A549 (cell line): ENCODE measurements around the gene CSNK1D. TPM values are rescaled to one million over a fixed set of nuclear protein-coding genes. Genes with fewer than 3 reads are reported as not detected.
A peak's percentile ranks its signal among the peaks of the same experiment; 100 is the strongest.

ENCODE experiments used
- ATAC-seq, 2 experiments: fragments of 200-7000 bp in 1 of 2; fragments of >200 bp in 1 of 2; cut with Nextera tagmentation in 1 of 2; cut with Tn5 transposase in 1 of 2; 3 replicates each; pipeline versions ENCODE4 v1.8.0 to v1.9.1; 2018 to 2020; ENCODE audit warnings: mild to moderate bottlenecking in 1 of 2, moderate library complexity in 1 of 2
- CTCF ChIA-PET: fragments of 300-600 bp; sonication (Branson Sonifier 250); formaldehyde crosslinking; extraction: SDS; loops from one replicate; lab custom pipeline; 2021; ENCODE audit warnings: antibody characterized with exemption, inconsistent platforms; lab: Yijun Ruan, JAX
- POLR2A ChIA-PET: fragments of 350-600 bp; formaldehyde crosslinking; extraction: SDS; loops from one replicate; lab custom pipeline; 2021; ENCODE audit warnings: antibody characterized with exemption, inconsistent platforms; lab: Yijun Ruan, JAX
- DNase-seq, 2 experiments: peaks; one replicate each; pipeline versions ENCODE4 v3.0.0 to v3.0.0-alpha.2; 2011 to 2016; ENCODE audit warnings: low read depth in 1 of 2, low spot score in 1 of 2
- FAIRE-seq: peaks from 2 replicates; lab custom pipeline; 2011; peaks lifted over from hg19 to GRCh38; lab: Jason Lieb, UNC
- H3K27ac ChIP-seq, 2 experiments: fragments of >200 bp; sonication (Bioruptor Twin); formaldehyde crosslinking; 3 replicates each; pipeline ENCODE4 v1.5.1; 2016 to 2017
- H3K4me1 ChIP-seq: fragments of >200 bp; sonication (Bioruptor Twin); formaldehyde crosslinking; 3 replicates; pipeline ENCODE4 v1.6.1; 2016
- H3K4me2 ChIP-seq: fragments of >200 bp; sonication (Bioruptor Twin); formaldehyde crosslinking; 3 replicates; pipeline ENCODE4 v1.6.1; 2016
- H3K4me3 ChIP-seq: fragments of >200 bp; sonication (Bioruptor Twin); formaldehyde crosslinking; 3 replicates; pipeline ENCODE4 v1.5.1; 2016
- H3K9me3 ChIP-seq: fragments of >200 bp; sonication (Bioruptor Twin); formaldehyde crosslinking; 3 replicates; pipeline ENCODE4 v1.6.1; 2016
- CBX2 ChIP-seq: fragments of 200-600 bp; sonication (generic); IDR thresholded peaks from 2 replicates; pipeline ENCODE4 v1.6.1; 2016; ENCODE audit warnings: low read depth, mild to moderate bottlenecking, borderline replicate concordance
- CEBPB ChIP-seq, 2 experiments: fragments of >200 bp in 1 of 2; sonication (Bioruptor Twin) in 1 of 2; formaldehyde crosslinking in 1 of 2; IDR thresholded peaks; 2 replicates each; pipeline ENCODE4 v1.6.1; 2012 to 2016
- EHF ChIP-seq: fragments of 250-450 bp; sonication (Bioruptor Pico); IDR thresholded peaks from 2 replicates; pipeline ENCODE4 v1.5.0; 2020; ENCODE audit warnings: mild to moderate bottlenecking
- EHMT2 ChIP-seq: fragments of 200-600 bp; sonication (generic); IDR thresholded peaks from 2 replicates; pipeline ENCODE4 v1.6.1; 2016; ENCODE audit warnings: antibody characterized with exemption, low read depth, mild to moderate bottlenecking, moderate library complexity
- EP300 ChIP-seq, 2 experiments: fragments of >200 bp; sonication (Bioruptor Twin); formaldehyde crosslinking; IDR thresholded peaks; 2 replicates in 1 of 2; 3 replicates in 1 of 2; pipeline ENCODE4 v1.6.1; 2016 to 2017
- FOSB ChIP-seq: fragments of 250-450 bp; sonication (Bioruptor Pico); IDR thresholded peaks from 2 replicates; pipeline ENCODE4 v1.5.0; 2020; ENCODE audit warnings: mild to moderate bottlenecking, moderate library complexity
- FOSL2 ChIP-seq, 2 experiments: fragments of 450-650 bp in 1 of 2; fragments of >200 bp in 1 of 2; sonication (Bioruptor Twin) in 1 of 2; formaldehyde crosslinking; IDR thresholded peaks; 2 replicates each; pipeline versions ENCODE4 v1.5.0 to v1.6.1; 2016 to 2020; ENCODE audit warnings: mild to moderate bottlenecking in 1 of 2, moderate library complexity in 1 of 2
- HDAC2 ChIP-seq: fragments of 200-600 bp; sonication (generic); IDR thresholded peaks from 2 replicates; pipeline ENCODE4 v1.6.1; 2016
- HEYL ChIP-seq: fragments of 250-450 bp; sonication (Bioruptor Pico); IDR thresholded peaks from 2 replicates; pipeline ENCODE4 v1.8.0; 2021; ENCODE audit warnings: mild to moderate bottlenecking, moderate library complexity
- HOXA7 ChIP-seq: fragments of 250-450 bp; sonication (Bioruptor Pico); IDR thresholded peaks from 2 replicates; pipeline ENCODE4 v1.5.0; 2020; ENCODE audit warnings: mild to moderate bottlenecking, moderate library complexity
- MAFK ChIP-seq: fragments of 450-650 bp; IDR thresholded peaks from 2 replicates; pipeline ENCODE4 v1.6.1; 2014; ENCODE audit not compliant: partially characterized antibody
- MAZ ChIP-seq: fragments of 150-350 bp; IDR thresholded peaks from 2 replicates; pipeline ENCODE4 v1.6.1; 2014; ENCODE audit warnings: antibody characterized with exemption, low read depth, low read length, borderline replicate concordance
- RAD21 ChIP-seq, 2 experiments: fragments of >200 bp in 1 of 2; sonication (Bioruptor Twin) in 1 of 2; formaldehyde crosslinking in 1 of 2; IDR thresholded peaks in 1 of 2; conservative IDR thresholded peaks in 1 of 2; 2 replicates in 1 of 2; 3 replicates in 1 of 2; pipeline ENCODE4 v1.6.1; 2012 to 2018; ENCODE audit warnings: inconsistent platforms in 1 of 2
- RARB ChIP-seq: fragments of 250-450 bp; sonication (Bioruptor Pico); IDR thresholded peaks from 2 replicates; pipeline ENCODE4 v1.8.0; 2021; ENCODE audit warnings: mild to moderate bottlenecking, moderate library complexity
- SREBF2 ChIP-seq: fragments of 450-650 bp; IDR thresholded peaks from 2 replicates; pipeline ENCODE4 v1.6.1; 2014; ENCODE audit warnings: mild to moderate bottlenecking, moderate library complexity
- TFCP2L1 ChIP-seq: fragments of 250-450 bp; sonication (Bioruptor Pico); IDR thresholded peaks from 2 replicates; pipeline ENCODE4 v1.5.0; 2021; ENCODE audit warnings: mild to moderate bottlenecking
- ZFP36 ChIP-seq: fragments of 450-650 bp; IDR thresholded peaks from 2 replicates; pipeline ENCODE4 v1.6.1; 2014; ENCODE audit warnings: borderline replicate concordance; ENCODE audit not compliant: partially characterized antibody
- ZNF302 ChIP-seq: fragments of 250-450 bp; sonication (Bioruptor Pico); IDR thresholded peaks from 2 replicates; pipeline ENCODE4 v1.9.0; 2021; ENCODE audit warnings: inconsistent platforms, mild to moderate bottlenecking, moderate library complexity
- ZSCAN20 ChIP-seq: fragments of 250-450 bp; sonication (Bioruptor Pico); IDR thresholded peaks from 2 replicates; pipeline ENCODE4 v1.8.0; 2022; ENCODE audit warnings: mild to moderate bottlenecking, moderate library complexity
- WGBS: methylation state at CpG from one replicate; pipeline ENCODE4 v1.1.6; 2017; ENCODE audit errors: missing lambda C conversion rate; 5-methylcytosine and 5-hydroxymethylcytosine counted together
- polyA plus RNA-seq, 4 experiments: library from polyadenylated mRNA; depleted of rRNA in 3 of 4; stranded (reverse); fragments of >200 nt; fragmentation: RNase III in 1 of 4; extraction: RNeasy Plus Mini Kit Qiagen cat#74134 plus additional on column Dnase treatment in 1 of 4; gene quantifications; 2 replicates in 3 of 4; 3 replicates in 1 of 4; pipeline ENCODE4 v1.2.3, GENCODE V29; 2011 to 2017
- TF ChIP-seq, protein P1 (sequence below): fragments of >200 bp; sonication (Bioruptor Twin); formaldehyde crosslinking; IDR thresholded peaks from 2 replicates; pipeline ENCODE4 v1.6.1; 2016
- TF ChIP-seq, protein P2 (sequence below): IDR thresholded peaks from 2 replicates; pipeline ENCODE4 v1.6.1; 2012; ENCODE audit warnings: low read depth, borderline replicate concordance
- TF ChIP-seq, protein P3 (sequence below): IDR thresholded peaks from 2 replicates; pipeline ENCODE4 v1.6.1; 2012
- TF ChIP-seq, protein P4 (sequence below): fragments of 150-350 bp; IDR thresholded peaks from 2 replicates; pipeline ENCODE4 v1.6.1; 2014; ENCODE audit warnings: low read depth, mild to moderate bottlenecking, low read length

The CSNK1D gene
- polyA plus RNA-seq, 2 of the 4 experiments (the other 2 are of a cell fraction): 130 to 163 TPM

- TF ChIP-seq, protein P1, sequence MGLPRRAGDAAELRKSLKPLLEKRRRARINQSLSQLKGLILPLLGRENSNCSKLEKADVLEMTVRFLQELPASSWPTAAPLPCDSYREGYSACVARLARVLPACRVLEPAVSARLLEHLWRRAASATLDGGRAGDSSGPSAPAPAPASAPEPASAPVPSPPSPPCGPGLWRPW: no peak
- no peak for TF ChIP-seq HEYL
- TF ChIP-seq RAD21 (conservative IDR thresholded peaks at IDR 0.05 in 1 of 2, IDR thresholded peaks at IDR 0.05 in 1 of 2): no peak
- no peak for TF ChIP-seq CBX2
- no peak for TF ChIP-seq ZNF302 (CRISPR knock-in tag)
- no peak for TF ChIP-seq ZSCAN20
- no peak for TF ChIP-seq EHF (CRISPR knock-in tag)
- TF ChIP-seq, protein P2, sequence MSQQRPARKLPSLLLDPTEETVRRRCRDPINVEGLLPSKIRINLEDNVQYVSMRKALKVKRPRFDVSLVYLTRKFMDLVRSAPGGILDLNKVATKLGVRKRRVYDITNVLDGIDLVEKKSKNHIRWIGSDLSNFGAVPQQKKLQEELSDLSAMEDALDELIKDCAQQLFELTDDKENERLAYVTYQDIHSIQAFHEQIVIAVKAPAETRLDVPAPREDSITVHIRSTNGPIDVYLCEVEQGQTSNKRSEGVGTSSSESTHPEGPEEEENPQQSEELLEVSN: no peak; the same call in 1 of the 2 replicates
These were observed 23.8 kb upstream of the CSNK1D start (continued) for GRCh38 chr17:82297280-82297713.

GRCh38 chr17:82296511-82297279 is 23.2 kb upstream of the CSNK1D start:
- DNase-seq (no peak), FAIRE-seq (no peak), ATAC-seq (no peak)
- ChIA-PET CTCF (interaction anchor here (0.9 to 21.2 kb wide), 12 partner anchors 9 to 266 kb away, joined by 3 to 343 read pairs (median 5); partner anchors contain the start of gene SECTM1), POLR2A (interaction anchor here (0.6 to 2.7 kb wide), 8 partner anchors 8 to 92 kb away, joined by 3 to 14 read pairs (median 10); partner anchors contain the start of gene CSNK1D)
- 64% methylated on average over 7 of the region's 7 CpGs for WGBS
- Histone ChIP-seq H3K9me3 (no peaks in the 10 kb centered on the region), H3K4me3 (peak overlapping the region; percentile 42), H3K4me2 (peak overlapping the region; percentile 91), H3K4me1 (peaks cover 69% of the 10 kb centered on the region), H3K27ac (peak overlapping the region; percentile 96 to 98)
- TF ChIP-seq HDAC2: no peak
- no peak for TF ChIP-seq FOSL2 (IDR thresholded peaks at IDR 0.05)
- no peak for TF ChIP-seq FOSL2 (CRISPR knock-in tag; IDR thresholded peaks at IDR 0.05)
- 0 out of 2 replicates have a peak, but pooled peaks have one; percentile 51 for TF ChIP-seq FOSB
- no peak for TF ChIP-seq RARB (CRISPR knock-in tag)
- no peak for TF ChIP-seq EP300 (IDR thresholded peaks at IDR 0.05)
- 0 out of 2 replicates have a peak, but pooled peaks have one; percentile 12 for TF ChIP-seq EHF (CRISPR knock-in tag)
- TF ChIP-seq HOXA7: 0 out of 2 replicates have a peak, but pooled peaks have one; percentile 50

DNA sequence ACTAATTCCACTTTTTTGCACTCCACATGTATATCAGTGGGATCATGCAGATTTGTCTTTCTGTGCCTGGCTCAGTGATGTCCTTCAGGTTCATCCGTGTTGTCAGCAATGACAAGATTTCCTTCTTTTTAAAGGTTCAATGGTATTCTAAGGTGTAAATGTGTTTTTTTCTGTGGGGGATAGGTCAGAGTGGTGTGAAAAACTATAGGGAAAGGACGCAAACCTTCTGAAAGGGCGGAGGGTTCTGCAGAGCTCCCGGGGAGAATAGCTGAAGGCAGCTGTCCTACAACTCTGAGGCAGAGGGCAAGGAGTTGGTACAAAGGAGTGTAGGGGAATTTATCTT is 21.9 kb upstream of the CSNK1D start:
- 62% methylated on average over 4 of the region's 4 CpGs for WGBS
- ATAC-seq: no peak
- no peak for FAIRE-seq
- no peaks in the 10 kb centered on the region for H3K9me3 ChIP-seq
- DNase-seq: no peak
- peaks cover 59% of the 10 kb centered on the region for H3K4me1 ChIP-seq
- TF ChIP-seq HEYL (no peak), MAZ (no peak), SREBF2 (no peak), CEBPB (IDR thresholded peaks at IDR 0.05) (no peak), EHMT2 (no peak), ZFP36 (no peak), TFCP2L1 (CRISPR knock-in tag) (no peak), RAD21 (conservative IDR thresholded peaks at IDR 0.05 in 1 of 2, IDR thresholded peaks at IDR 0.05 in 1 of 2) (no peak), MAFK (no peak)
- TF ChIP-seq, protein P3, sequence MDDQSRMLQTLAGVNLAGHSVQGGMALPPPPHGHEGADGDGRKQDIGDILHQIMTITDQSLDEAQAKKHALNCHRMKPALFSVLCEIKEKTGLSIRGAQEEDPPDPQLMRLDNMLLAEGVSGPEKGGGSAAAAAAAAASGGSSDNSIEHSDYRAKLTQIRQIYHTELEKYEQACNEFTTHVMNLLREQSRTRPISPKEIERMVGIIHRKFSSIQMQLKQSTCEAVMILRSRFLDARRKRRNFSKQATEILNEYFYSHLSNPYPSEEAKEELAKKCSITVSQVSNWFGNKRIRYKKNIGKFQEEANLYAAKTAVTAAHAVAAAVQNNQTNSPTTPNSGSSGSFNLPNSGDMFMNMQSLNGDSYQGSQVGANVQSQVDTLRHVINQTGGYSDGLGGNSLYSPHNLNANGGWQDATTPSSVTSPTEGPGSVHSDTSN: no peak
- TF ChIP-seq, protein P4, sequence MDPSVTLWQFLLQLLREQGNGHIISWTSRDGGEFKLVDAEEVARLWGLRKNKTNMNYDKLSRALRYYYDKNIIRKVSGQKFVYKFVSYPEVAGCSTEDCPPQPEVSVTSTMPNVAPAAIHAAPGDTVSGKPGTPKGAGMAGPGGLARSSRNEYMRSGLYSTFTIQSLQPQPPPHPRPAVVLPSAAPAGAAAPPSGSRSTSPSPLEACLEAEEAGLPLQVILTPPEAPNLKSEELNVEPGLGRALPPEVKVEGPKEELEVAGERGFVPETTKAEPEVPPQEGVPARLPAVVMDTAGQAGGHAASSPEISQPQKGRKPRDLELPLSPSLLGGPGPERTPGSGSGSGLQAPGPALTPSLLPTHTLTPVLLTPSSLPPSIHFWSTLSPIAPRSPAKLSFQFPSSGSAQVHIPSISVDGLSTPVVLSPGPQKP: no peak
- H3K4me2 ChIP-seq: peak overlapping the region; percentile 91
- H3K27ac ChIP-seq: peak overlapping the region; percentile 96 to 98
- POLR2A ChIA-PET: no interaction called here
- H3K4me3 ChIP-seq: no peak overlapping the region
- CTCF ChIA-PET: interaction anchor here (8.3 to 21.2 kb wide), 3 partner anchors 17 to 56 kb away, joined by 88 to 343 read pairs (median 227); partner anchors contain the start of gene SECTM1
